GM18858 (cell line): ENCODE data around the gene LRG1.

Experiments
- ATAC-seq: cut with Tn5 transposase; IDR thresholded peaks from one replicate; pipeline ENCODE4 v1.9.1; 2021; ENCODE audit not compliant: unreplicated experiment

Gene LRG1

GRCh38 chr19:4497770-4498389 is 42.0 kb downstream of the LRG1 start:
- no peak for ATAC-seq

DNA sequence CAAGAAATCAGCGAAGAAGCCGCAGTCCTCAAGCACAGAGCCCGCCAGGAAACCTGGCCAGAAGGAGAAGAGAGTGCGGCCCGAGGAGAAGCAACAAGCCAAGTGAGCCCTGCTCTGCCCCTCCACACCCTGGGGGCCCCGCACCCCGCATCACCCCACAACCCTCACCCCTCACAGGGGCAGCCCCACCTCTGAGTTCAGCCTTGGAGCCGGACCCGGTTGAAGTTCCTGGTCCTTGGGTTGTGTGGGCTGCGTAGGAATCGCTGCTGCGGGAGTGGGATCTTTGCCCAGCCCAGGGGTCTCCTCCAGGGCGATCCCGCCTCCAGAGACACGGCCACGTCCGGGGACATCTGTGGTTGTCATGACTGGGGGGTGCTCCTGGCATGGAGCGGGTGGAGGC is 43.5 kb downstream of the LRG1 start:
- no peak for ATAC-seq

DNA sequence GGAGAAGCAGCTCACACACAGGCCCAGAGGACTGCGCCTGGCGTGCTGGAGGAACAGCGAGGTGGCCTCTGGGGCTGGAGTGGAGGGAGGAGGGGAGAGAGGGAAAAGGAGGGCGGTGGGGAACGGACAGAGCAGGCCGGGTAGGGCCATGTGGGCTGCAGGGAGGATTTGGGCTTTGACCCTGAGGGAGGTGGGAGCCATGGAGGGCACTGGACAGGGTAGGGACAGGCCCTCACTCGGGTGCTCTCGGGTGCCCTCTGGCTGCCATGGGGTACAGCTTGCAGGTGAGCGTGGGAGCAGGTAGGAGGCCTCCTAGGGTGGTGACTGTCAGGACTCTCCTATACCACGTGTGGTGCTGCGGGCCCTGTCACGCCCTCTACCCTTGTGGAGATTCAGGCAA is 44.4 kb downstream of the LRG1 start:
- ATAC-seq: no peak

DNA sequence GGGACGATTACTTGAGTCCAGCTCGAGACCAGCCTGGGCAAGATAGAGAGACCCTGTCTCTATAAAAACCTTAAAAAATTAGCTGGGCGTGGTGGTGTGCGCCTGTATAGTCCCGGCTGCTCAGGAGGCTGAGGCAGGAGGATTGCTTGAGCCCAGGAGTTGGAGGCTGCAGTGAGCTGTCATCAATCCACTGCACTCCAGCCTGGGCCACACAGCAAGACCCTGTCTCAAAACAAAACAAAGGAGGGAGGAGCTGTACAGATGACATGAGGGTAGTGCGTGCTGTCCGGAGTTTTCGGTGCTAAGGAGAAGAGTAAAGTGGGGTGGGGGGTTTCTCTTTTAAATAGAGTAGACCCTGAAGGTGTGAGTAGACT is 45.2 kb downstream of the LRG1 start:
- ATAC-seq: no peak

DNA sequence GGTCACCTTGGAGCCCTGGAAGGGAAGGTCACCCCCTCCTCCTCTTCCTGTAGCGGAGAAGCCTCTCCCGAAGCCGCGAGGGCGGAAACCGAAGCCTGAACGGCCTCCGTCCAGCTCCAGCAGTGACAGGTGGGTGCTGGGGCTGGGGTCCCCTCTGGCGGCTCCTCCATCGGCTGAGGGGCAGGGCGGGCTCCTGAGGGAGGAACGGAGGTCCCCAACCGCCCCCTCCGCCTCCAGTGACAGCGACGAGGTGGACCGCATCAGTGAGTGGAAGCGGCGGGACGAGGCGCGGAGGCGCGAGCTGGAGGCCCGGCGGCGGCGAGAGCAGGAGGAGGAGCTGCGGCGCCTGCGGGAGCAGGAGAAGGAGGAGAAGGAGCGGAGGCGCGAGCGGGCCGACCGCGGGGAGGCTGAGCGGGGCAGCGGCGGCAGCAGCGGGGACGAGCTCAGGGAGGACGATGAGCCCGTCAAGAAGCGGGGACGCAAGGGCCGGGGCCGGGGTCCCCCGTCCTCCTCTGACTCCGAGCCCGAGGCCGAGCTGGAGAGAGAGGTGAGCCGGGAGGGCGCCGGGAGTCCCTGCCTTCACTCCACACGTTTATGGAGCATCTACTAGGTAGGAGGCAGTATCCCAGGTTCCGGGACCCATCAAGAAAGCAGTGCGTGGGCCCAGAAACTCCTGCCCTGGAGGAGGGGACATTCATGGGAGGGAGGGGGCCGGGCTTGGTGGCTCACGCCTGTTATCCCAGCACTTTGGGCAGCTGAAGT is 45.7 kb downstream of the LRG1 start:
- no peak for ATAC-seq

DNA sequence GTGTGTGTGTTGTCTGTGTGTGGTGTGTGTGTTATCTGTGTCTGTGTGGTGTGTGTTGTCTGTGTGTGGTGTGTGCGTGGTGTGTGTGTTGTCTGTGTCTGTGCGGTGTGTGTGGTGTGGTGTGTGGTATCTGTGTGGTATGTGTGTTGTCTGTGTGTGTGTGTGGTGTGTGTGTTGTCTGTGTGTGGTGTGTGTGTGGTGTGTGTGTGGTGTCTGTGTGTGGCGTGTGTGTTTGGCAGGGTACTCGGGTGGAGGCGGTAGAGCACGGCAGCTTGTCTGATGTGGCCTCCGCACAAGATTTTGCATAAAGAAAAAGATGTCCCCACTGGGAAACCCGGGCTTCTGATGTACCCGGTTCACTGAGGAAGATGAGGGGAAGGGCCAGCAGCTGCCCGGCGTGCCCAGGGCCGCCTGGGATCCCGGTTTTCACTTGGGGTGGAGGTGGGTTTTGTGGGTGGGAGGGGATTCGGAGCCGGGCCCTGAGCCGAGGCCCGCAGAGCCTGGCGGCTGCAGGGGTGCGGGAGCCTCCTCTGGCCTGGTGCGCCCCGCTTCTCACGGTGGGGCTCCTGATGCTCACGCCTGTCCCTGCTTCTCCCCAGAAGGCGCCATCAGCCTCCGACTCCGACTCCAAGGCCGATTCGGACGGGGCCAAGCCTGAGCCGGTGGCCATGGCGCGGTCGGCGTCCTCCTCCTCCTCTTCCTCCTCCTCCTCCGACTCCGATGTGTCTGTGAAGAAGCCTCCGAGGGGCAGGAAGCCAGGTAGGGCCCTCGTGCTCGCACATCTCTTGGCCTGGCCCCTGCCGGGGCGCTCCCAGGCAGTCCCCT is 46.5 kb downstream of the LRG1 start:
- no peak for ATAC-seq

DNA sequence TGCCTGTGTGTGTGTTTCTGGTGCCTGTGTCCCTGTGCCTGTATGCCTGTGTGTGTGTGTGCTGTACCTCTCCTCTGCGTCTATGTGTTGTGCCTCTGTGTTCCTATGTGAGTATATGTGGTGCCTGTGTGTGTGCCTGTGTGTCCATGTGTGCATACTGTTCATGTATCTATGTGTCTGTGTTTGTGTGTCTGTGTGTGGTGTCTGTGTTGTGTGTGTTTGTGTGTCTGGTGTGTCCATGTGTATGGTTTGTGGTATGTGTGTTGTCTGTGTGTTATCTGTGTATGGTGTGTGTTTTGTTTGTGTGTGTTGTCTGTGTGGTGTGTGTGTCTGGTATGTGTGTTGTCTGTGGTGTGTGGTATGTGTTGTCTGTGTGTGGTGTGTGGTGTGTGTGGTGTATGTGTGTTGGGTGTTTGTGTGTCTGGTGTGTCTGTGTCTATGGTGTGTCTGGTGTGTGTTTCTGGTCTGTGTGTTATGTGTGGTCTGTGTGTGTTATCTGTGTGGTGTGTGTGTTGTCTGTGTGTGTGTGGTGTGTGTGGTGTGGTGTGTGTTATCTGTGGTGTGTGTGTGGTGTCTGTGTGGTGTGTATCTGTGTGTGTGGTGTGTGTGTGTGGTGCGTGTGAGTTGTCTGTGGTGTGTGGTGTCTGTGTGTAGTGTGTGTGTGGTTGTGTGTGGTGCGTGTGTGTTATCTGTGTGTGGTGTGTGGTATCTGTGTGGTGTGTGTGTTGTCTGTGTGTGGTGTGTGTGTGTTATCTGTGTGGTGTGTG is 47.3 kb downstream of the LRG1 start:
- no peak for ATAC-seq

DNA sequence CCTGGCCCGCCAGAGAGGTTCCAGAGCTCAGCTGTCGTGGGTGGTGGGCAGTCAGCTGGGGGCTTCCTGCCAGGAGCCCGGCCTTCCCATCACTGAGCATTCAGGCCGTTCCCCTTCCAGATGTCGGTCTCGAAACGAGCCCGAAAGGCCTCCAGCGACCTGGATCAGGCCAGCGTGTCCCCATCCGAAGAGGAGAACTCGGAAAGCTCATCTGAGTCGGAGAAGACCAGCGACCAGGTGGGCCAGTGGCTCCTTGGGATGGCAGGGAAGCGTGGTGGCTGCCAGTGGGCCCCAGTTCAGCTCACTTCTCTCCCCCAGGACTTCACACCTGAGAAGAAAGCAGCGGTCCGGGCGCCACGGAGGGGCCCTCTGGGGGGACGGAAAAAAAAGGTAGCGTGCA is 48.4 kb downstream of the LRG1 start:
- no peak for ATAC-seq

DNA sequence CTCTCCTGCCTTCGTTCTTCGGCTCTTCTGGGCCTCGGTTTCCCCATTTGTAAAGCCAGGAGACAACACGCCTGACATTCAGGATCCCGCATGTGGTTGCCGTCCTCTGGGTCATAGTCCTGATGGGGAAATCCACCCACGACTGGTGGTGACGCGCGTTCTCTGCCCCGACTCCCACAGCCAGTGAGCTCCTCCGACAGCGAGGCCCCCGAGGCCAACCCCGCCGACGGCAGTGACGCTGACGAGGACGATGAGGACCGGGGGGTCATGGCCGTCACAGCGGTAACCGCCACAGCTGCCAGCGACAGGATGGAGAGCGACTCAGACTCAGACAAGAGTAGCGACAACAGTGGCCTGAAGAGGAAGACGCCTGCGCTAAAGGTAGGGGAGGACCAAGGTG is 51.3 kb downstream of the LRG1 start:
- no peak for ATAC-seq

- ATAC-seq: no peak
Observed at GRCh38 chr19:4487572-4487971, 52.3 kb downstream of the LRG1 start.
